ENCODE results near the gene HBE1. TPM values are rescaled to one million over a fixed set of nuclear protein-coding genes. Genes with fewer than 3 reads are reported as not detected.

Gene HBE1
- total and polyA plus RNA-seq, 2 experiments from 2014 or later, result not detected

- TF ChIP-seq ZNF462 (CRISPR knock-in tag; IDR thresholded peaks at IDR 0.05), result no peak
- TF ChIP-seq ZNF114 (CRISPR knock-in tag; IDR thresholded peaks at IDR 0.05), result no peak
- TF ChIP-seq POLR2AphosphoS5 (IDR thresholded peaks at IDR 0.05; ENCODE audit: low read depth), result no peak
- TF ChIP-seq ETS1 (IDR thresholded peaks at IDR 0.05), result no peak
These were observed 38.6 kb downstream of the HBE1 start (continued) for GRCh38 chr11:5231111-5231510.

GRCh38 chr11:5230266-5230665 lies 39.5 kb downstream of the HBE1 start:
- H3K79me2 ChIP-seq (replicated peaks; ENCODE audit: insufficient read depth), result no peaks in the 10 kb centered on the region
- TF ChIP-seq EZH2 (IDR thresholded peaks at IDR 0.05; ENCODE audit: low read depth, unreplicated experiment) (no peak), ZNF114 (CRISPR knock-in tag; IDR thresholded peaks at IDR 0.05) (no peak)
- Mint-ChIP-seq H3K36me3 (ENCODE audit: low read depth) (no peaks in the 10 kb centered on the region), H3K9me3 (no peaks in the 10 kb centered on the region), H3K4me1 (no peaks in the 10 kb centered on the region), H3K4me3 (no peak overlapping the region), H3K27me3 (ENCODE audit: insufficient read depth, low read depth, poor library complexity) (no peaks in the 10 kb centered on the region), H3K27ac (no peak overlapping the region)
- H3K4me3 ChIP-seq, result no peak overlapping the region
- no peaks in the 10 kb centered on the region for H3K27me3 ChIP-seq (ENCODE audit: insufficient read depth)
- H3K27ac ChIP-seq (ENCODE audit: low read depth), result no peak overlapping the region
- no peaks in the 10 kb centered on the region for H3K4me1 ChIP-seq (ENCODE audit: insufficient read depth)
- no peaks in the 10 kb centered on the region for H4K20me1 ChIP-seq (replicated peaks; ENCODE audit: insufficient read depth)
- H3K36me3 ChIP-seq (ENCODE audit: insufficient read depth), result no peaks in the 10 kb centered on the region
- no peaks in the 10 kb centered on the region for H3F3A ChIP-seq (replicated peaks; ENCODE audit: low read depth)
- ATAC-seq, result no peak
- DNase-seq (ENCODE audit: low spot score), result no peak
- H3K9me2 ChIP-seq (ENCODE audit: insufficient read depth), result no peaks in the 10 kb centered on the region
- no peak overlapping the region for H3K4me2 ChIP-seq
- no peak overlapping the region for H2AFZ ChIP-seq
